GM18867 (cell line): Measurements from ENCODE around the gene TTC28.

ENCODE experiments used
- ATAC-seq: cut with Tn5 transposase; IDR thresholded peaks from one replicate; pipeline ENCODE4 v1.9.1; 2021; ENCODE audit warnings: mild to moderate bottlenecking, moderate library complexity; ENCODE audit not compliant: unreplicated experiment

TTC28 gene

DNA sequence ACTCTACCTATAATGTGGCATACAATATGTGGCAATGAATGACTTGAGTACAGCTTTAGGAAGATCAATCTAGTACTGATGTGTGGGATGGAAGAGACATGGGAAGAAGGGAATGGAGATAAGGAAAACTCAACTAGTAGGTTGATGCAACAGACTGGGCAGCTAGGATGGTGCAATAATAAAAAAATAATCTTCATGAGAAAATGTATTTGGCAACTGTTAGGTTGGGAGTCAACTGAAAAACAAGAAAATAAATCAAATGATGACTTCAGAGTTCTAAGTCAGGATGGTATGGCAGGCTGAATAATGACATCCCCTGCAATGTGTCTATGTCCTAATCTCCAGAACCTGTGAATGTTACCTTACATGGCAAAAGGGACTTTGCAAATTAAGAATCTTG, 523.8 kb downstream of the TTC28 start:
- ATAC-seq, result no peak

DNA sequence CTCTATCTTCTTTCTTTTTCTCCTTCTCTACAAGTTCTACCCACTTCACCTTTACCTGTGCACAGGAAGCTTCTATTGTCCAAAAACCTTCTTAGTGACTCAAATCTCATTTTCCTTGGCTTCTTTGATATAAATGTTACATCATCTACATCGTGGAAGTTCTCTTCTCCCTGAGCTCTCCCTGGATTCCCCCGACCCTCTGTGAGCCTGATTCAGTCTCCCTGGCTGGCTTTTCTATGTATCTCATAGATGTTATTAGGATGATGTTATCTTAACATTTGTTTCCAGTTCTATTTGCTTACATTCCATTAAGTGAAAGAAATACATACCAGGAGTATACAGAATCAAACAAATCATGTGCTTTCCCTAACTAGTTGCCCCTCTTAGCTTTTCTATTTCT, 524.8 kb downstream of the TTC28 start:
- ATAC-seq, result no peak

DNA sequence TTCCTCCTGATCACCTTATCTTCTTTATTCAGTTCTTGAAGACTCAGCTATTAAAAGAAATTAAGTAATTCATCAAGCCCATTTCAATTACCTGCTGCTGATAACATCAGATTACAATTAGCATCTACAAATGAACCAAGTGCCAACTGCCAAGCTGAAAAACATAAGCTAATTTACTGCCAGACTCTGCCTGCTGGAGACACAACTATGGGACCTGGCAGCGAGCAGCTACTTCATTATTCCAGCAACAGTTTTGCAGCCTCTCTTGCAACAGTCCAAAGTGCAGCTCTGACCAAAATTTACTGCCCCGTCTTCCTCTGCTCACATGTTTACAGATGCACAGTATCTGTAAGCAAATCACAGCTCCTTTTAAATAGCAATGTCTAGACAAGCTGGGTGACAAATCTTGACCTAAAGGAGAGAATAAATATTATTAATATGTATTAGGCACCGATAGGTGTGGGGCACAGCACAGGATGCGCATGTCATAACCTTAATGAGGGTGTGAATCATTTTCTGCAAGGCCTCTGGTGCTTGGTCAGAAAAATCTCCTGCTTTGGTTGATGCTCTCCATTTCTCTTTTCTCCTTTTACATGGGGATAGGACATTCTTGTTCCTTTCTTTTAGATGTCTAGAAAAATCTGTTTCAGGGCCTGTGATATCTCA, 528.4 kb downstream of the TTC28 start:
- no peak for ATAC-seq

DNA sequence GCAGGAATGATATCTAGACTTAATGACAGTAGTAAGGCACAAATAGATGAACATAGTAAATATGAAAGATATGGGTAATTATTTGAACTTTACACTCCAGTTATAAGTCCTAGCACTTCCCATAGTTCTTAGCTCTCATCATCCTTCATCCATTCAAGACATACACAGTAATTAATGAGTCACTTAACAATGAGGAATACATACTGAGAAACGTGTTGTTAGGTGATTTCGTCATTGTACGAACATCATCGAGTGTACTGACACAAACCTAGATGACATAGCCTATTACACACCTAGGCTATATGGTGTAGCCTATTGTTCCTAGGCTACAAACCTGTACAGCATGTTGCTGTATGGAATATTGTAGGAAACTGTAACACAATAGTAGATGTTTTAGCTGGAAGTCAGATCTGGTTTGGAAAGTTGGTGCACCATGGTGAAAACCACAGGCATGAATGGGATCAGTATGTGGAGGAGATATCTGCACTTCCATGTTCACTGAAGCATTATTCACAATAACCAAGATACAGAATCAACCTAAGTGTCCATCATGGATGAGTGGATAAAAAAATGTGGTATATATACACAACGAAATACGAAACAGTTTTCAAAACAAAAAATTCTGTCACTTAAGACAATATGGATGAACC, 530.7 kb downstream of the TTC28 start:
- ATAC-seq, result no peak

DNA sequence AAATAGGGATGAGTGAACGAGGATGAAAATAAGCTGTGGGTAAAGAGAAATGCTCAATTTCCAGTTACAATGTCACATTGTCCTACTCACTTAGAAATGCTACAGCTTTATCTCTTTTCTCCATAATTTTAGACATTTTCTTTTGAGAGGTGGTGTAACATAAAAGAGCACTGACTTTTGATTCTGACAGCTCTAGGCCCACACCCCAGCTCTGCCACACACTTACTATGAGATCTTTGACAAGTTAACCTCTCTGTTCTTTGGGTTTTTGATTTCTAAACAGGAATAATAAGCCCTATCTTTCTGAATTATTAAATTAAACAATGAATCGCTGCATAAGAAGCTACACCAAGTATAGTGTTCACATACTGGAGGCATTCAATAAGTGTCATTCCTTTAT, 532.2 kb downstream of the TTC28 start:
- ATAC-seq, result no peak

DNA sequence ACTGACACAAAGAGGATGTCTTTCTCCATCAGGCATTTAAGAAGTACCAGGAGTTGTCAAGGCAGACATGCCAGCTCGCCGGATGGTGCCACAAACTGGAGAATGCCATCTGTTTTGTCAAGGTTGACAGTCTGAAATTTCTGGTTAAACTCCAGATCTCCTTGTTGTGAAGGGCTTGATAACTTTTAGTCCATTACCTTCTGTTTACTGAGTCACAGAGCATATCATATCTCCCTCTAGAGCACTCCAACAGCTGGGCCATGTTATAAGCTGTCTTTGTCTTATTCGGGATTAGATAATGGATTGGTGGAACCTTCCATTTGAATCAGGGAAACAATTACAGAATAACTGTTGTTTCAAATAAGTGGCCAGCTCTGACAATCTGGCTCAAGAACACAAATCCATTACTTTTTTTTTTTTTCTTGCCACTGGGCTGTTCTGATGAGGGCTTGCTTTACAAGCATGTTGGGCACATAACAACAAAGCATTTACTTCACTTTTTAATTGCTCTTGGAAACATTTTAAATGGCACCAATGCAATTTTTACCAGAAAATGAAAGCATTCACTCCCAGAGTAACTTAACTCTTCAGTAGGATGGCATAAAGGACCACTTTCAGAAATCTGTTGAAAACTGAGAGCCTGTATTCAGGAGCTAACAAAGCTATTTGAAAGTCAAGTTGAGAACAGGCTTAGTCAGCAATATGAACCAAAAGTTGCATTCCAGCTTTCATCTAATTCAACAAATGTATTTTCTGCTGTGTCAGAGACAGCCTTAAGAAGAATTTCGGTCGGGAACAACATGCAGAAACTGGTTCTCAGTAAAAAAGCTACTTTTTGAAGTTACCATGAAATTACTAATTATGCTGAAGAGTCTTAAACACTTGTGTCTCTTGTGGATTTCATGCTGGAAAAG, 533.0 kb downstream of the TTC28 start:
- no peak for ATAC-seq

DNA sequence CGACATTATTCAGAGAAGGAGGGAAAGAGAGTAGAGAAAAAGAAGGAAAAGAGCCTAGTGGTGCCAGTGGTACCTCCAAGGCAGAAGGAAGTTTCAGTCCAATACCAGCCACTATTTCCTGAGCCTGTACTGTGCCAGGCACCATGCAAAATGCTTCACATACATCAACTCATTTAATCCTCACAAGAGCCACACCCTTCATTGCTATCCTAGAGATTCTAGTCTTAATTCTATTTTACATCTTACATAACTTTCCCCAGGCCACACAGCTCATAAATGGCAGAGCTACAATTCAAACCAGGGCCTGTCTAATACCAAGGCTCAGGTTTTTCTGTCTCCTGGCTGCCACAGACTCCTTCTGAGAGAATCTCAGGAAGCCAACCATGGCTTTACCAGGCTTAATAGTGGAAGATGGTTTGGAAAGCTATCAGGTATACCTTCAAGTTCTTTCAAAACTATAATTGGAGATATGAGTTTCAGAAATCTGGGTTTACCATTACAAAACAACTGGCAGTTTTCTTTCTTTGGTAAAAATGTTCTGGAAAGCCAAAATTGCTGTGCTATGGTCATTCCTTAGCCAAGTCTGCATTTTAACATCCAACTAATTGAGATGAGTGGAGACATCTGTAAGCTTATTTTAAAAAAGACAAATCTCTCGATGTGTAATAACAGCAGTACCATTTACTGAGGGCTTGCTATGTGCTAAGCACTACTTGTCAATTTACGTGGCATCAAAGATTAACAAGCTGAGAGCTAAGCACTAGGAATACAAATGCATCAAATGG, 535.5 kb downstream of the TTC28 start:
- ATAC-seq, result no peak

DNA sequence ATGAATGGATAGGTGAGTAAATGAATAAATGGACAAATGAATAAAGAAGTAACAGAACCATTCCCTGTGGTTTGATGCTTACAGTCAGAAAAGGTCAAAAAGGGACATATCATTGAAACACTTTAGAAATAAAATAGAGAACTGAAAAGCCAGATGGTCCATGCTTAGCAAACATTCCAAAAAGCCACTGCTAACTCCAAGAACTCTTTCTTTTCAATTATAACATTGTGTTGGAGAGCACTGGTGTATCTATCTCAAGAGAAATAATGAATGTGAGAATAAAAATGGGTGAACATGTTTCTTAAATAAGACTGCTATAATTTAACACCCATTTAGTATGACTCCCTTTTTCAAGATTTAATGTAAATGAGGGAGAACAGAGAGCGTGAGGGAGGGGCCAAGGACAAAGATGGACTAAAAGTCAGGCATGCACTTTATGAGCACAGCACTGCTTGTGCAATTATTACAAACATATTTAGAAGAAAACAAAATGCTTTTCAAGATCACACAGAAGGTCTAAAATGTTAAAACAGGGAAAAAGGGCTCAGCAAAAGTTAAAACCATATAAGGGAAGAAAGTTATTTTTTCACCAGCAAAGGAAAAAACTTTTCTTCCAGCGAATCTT, 536.3 kb downstream of the TTC28 start:
- ATAC-seq, result no peak

DNA sequence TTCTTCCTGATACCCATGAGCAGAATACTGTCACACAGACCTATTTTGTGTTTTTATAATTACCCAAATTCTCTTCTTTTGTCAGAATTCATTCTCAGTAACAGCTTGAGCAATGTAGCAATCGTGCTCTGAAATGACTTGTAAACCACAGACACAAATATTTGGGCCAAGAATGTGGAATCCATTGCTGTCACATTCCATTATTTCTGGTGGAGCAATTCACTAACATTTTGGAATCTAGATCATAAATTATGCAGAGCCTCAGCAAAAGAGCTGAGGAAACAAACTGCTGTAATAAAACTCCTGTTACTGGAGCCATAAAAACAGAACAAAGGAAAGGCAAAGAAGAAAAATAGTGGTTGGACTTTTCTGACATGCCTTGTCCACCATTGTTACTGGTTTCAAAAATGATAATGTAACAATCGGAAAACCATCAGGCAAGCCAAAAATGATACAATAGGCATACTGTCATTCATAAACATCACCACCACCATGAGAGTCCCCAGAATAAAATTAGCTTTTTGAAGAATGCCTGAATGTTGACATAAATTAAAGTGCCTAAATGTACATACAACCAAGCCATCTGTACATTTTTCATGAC, 537.2 kb downstream of the TTC28 start:
- no peak for ATAC-seq

DNA sequence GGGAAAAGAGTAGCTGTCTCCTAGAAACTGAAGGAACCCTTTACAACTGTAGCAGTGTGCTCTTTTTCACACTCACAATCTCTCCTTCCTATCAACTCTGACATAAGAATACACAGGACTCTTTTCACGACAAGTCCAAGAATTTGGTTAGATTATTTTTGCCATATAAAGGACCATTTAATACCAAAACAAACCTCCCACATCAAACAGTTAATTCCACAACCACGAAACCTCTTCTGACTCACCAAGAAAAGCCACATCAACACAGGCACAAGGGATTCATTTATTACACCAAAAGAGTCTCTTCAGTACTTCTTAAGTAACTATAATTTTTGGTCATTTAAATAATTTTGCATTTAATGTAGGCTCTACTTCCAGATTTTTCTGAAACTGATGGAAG, 538.0 kb downstream of the TTC28 start:
- ATAC-seq, result no peak

DNA sequence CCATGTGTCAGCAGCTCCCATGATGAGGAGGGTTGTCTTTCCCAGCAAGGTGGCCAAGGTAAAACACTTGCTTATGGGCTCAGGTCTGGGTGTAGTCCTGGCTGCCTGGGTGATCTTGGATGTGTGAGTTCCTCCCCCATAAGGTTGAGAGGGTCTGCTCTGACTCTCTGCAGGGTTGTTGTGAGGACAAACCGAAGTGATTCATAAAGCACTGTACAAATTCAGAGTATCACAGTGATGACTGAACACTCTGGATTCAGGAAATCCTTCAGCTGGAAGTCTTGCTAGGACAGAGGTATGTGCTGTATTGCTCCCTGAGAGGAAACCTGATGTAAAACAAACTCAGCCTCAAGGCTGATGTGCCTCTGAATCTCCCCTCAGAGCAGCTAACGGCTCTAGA, 539.7 kb downstream of the TTC28 start:
- no peak for ATAC-seq

DNA sequence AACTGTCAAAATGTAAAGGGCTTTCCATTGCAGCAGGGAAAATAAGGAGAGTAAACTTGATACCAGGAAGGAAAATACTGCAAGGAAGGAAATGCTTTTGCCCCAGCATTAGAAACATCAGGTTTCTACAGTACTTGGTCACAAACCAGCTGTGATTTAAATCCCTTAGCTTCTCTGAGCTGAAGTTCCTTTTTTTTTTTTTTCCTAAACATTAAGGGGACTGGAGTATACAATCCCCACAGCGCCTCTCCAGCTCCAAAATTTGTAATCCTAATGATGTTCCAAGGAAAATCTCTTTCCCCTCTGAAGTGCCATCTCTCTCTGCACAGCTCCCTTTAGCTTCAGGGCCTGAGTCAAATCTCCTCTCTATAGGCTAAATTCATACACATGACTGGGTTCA, 540.1 kb downstream of the TTC28 start:
- no peak for ATAC-seq

DNA sequence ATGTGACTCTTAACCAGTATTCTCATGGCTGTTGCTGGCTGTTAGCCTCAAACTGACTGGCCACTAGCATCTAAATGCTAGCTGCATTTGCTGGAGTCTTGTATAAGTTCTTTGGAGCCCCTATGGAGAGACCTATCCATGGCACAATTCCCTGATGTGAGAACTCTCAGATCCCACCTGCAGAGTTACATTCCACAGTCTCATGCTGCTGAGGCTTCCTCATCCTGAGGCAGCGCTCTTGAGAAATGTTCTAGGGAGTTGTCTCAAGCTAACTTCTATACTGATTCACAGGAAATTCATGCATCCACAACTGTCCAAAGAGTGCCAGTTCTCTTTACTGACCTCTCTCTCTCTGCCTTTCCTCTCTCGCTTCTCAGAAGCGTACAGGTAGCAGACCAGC, 542.6 kb downstream of the TTC28 start:
- no peak for ATAC-seq

DNA sequence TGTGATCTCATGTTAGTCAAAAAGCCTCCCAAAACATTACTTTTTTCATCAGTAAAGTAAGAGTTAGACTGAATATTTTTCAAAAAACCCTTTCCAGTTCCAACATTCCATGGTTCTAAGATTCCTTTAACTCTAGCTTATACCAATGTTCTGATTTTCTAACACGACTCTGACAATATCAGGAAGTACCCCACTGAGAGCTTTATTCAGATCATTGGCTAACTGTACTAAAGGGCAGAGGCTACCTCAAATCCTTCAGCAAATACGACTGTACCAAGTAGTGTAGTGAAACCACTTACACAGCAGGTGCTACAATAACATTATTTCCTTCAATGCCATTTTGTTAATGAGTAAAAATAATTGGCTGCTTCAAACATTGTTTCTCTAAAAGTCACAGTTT, 547.2 kb downstream of the TTC28 start:
- no peak for ATAC-seq

DNA sequence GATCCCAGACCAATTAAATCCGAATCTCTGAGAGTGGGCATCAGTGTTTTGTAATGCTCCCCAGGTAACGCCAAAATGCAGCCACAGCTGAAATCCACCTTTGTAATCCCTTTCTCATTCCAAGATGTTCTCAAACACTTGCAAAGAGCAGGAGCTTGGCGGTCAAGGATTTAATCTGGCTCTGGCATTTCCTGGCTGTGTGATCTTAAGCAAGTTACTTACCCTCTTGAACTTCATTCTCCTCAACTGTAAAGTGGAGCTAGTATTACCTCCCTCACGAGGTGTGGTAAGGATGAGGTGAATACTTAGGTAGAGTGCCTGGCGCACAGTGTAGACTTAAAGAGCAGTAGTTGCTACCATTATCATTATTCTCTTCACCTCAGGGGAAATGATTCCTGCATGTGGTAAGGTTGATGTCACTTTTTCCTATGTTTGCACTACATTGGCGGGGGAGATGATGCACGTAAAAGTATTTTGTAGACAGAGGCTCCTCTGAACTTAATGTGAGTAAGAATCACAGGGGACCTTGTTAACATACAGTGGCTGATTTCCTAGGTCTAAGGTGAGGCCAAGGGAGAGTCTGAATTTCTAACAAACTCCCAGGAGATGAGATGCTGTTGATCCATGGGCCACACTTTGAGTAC, 550.2 kb downstream of the TTC28 start:
- no peak for ATAC-seq

DNA sequence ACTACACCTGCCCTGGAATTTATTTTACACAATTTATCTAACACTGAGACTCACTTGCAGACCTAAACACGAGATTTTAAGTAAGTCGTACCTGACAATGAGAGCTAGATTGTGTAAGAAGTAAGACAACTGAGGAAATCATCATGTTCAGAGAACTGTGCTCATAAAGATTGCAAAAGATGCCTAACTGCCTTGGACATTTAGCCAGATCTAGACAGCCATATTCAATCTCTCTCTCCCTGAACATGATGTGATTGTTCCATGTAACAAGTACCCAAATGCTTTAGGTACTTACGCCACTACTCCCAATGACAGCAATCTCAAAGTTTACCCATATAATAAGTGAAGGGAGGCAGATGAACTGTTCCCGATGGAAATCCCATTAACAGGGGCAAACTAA, 550.8 kb downstream of the TTC28 start:
- no peak for ATAC-seq

DNA sequence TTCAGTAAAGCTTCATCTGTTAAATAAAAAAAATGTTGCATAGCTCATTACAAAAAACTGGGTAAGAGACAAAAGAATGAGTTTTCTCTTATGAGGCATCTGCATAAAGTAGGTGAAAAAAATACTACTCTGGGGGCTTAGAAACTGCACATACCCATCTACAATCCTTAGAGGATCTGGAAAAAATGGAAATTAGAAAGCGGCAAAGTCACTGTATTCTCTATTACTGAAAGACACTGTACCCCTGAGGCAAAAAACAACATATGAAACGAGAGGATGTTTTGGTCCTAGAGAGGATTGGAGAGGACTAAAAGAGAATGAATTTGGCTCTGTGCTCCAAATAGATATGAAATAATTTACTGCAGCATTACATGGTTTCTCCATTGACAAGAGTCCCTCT, 553.8 kb downstream of the TTC28 start:
- ATAC-seq, result no peak

DNA sequence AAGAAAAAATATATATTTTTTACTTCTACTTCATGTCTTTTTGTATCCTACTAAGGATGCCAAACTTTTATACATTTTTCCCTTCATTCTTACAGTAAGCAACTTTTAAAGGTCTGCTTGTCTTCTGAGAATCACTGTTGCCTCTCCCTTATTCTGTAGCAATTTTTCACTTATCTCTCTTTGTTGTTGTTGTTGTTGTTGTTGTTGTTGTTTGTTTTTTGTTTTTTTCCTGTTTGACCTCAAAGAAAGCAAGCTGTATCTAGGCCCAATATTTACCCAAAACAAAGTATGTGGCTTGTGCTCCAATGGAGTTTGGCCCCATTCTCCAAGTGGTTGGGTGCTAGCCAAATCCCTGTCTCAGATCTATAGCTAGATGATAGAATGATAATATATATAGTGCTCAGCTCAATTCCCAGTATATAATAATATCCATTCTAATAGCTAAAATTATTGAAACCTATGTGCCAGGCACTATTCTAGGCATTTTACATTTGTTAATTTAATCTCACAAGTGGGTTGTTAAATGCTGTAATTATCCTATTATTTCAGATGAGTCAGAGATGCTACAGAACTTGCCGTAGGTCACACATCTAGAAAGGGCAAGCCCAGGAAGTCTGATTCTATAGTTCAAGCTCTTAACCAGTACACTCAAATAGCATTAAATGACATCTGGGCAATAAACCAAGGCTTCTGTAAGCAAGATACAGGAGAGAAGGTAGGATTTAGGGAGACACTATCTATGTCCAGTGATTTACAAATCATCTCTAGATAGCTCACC, 555.5 kb downstream of the TTC28 start:
- no peak for ATAC-seq
